Parathyroid adenoma (tissue), 2 donors: Measurements from ENCODE around the gene C19orf12.

Source experiments
- H2AFZ ChIP-seq: fragments of 300-600 bp; sonication (generic); one replicate; pipeline ENCODE4 v1.7.0; 2017; ENCODE audit warnings: antibody characterized with exemption, mild to moderate bottlenecking
- H3K27ac ChIP-seq: fragments of 300-600 bp; sonication (generic); one replicate; pipeline ENCODE4 v1.7.0; 2017
- H3K27me3 ChIP-seq: fragments of 300-600 bp; sonication (generic); one replicate; pipeline ENCODE4 v1.7.0; 2017; ENCODE audit warnings: low read length; ENCODE audit not compliant: control insufficient read depth, insufficient read depth
- H3K36me3 ChIP-seq: fragments of 300-600 bp; sonication (generic); one replicate; pipeline ENCODE4 v1.7.0; 2017; ENCODE audit warnings: low read length; ENCODE audit not compliant: control insufficient read depth, insufficient read depth
- H3K4me1 ChIP-seq: fragments of 300-600 bp; sonication (generic); one replicate; pipeline ENCODE4 v1.7.0; 2017; ENCODE audit warnings: control low read depth
- H3K4me2 ChIP-seq: fragments of 300-600 bp; sonication (generic); one replicate; pipeline ENCODE4 v1.7.0; 2017; ENCODE audit warnings: low read length
- H3K4me3 ChIP-seq: fragments of 300-600 bp; sonication (generic); one replicate; pipeline ENCODE4 v1.7.0; 2017; ENCODE audit warnings: low read depth, low read length
- H3K79me2 ChIP-seq: fragments of 300-600 bp; sonication (generic); one replicate; pipeline ENCODE4 v1.7.0; 2017; ENCODE audit warnings: control low read depth
- H3K9ac ChIP-seq: fragments of 300-600 bp; sonication (generic); one replicate; pipeline ENCODE4 v1.7.0; 2017; ENCODE audit warnings: mild to moderate bottlenecking
- H3K9me3 ChIP-seq: fragments of 300-600 bp; sonication (generic); one replicate; pipeline ENCODE4 v1.7.0; 2017; ENCODE audit warnings: low read length; ENCODE audit not compliant: control insufficient read depth
- CTCF ChIP-seq: fragments of 300-600 bp; sonication (generic); IDR thresholded peaks from one replicate; pipeline ENCODE4 v1.7.0; 2017; ENCODE audit warnings: antibody characterized with exemption, mild to moderate bottlenecking
- donor health status: primary hyperparathyroidism.

The C19orf12 gene

GRCh38 chr19:29714953-29715700 lies at the start of gene C19orf12:
Gene C19orf12 (minus strand): TSS chr19:29715261. CDS start chr19:29708413, 6,848 bp downstream.
- Histone ChIP-seq H3K4me2 (peak within 1 kb of the TSS; percentile 94), H3K4me3 (peak within 1 kb of the TSS; percentile 83), H2AFZ (peak within 1 kb of the TSS; percentile 94), H3K9me3 (no peaks in the 10 kb centered on the region), H3K79me2 (peaks cover 13% of the 10 kb centered on the region), H3K36me3 (no peaks in the 10 kb centered on the region), H3K9ac (peak within 1 kb of the TSS; percentile 100), H3K27ac (peak within 1 kb of the TSS; percentile 92), H3K4me1 (peaks cover 18% of the 10 kb centered on the region), H3K27me3 (no peaks in the 10 kb centered on the region)
- no peak for TF ChIP-seq CTCF

GRCh38 chr19:29764361-29764760 lies 49.3 kb upstream of the C19orf12 start:
- H3K4me2 ChIP-seq: no peak overlapping the region
- H3K9me3 ChIP-seq: no peaks in the 10 kb centered on the region
- H3K27ac ChIP-seq: no peak overlapping the region
- no peaks in the 10 kb centered on the region for H3K4me1 ChIP-seq
- H3K4me3 ChIP-seq: no peak overlapping the region
- H3K9ac ChIP-seq: no peak overlapping the region
- no peaks in the 10 kb centered on the region for H3K79me2 ChIP-seq
- no peak for TF ChIP-seq CTCF
- no peaks in the 10 kb centered on the region for H3K36me3 ChIP-seq
- H2AFZ ChIP-seq: no peak overlapping the region
- no peaks in the 10 kb centered on the region for H3K27me3 ChIP-seq

- no peak for TF ChIP-seq CTCF
- Histone ChIP-seq H3K4me3 (no peak overlapping the region), H3K79me2 (no peaks in the 10 kb centered on the region), H3K4me1 (no peaks in the 10 kb centered on the region), H3K36me3 (no peaks in the 10 kb centered on the region), H3K9ac (no peak overlapping the region), H2AFZ (no peak overlapping the region), H3K4me2 (no peak overlapping the region), H3K27me3 (no peaks in the 10 kb centered on the region), H3K27ac (no peak overlapping the region), H3K9me3 (no peaks in the 10 kb centered on the region)
Observed at GRCh38 chr19:29763196-29763595, 48.1 kb upstream of the C19orf12 start.

- H3K27ac ChIP-seq: no peak overlapping the region
Observed at GRCh38 chr19:29761575-29762232, 46.6 kb upstream of the C19orf12 start.

More at GRCh38 chr19:29761575-29762232, 46.6 kb upstream of the C19orf12 start:
- H3K9ac ChIP-seq: no peak overlapping the region
- no peak overlapping the region for H3K4me3 ChIP-seq
- H2AFZ ChIP-seq: no peak overlapping the region
- H3K79me2 ChIP-seq: no peaks in the 10 kb centered on the region
- H3K9me3 ChIP-seq: no peaks in the 10 kb centered on the region
- no peaks in the 10 kb centered on the region for H3K4me1 ChIP-seq
- no peaks in the 10 kb centered on the region for H3K27me3 ChIP-seq
- TF ChIP-seq CTCF: no peak
- no peaks in the 10 kb centered on the region for H3K36me3 ChIP-seq
- no peak overlapping the region for H3K4me2 ChIP-seq
